Tongue (tissue), 1 donor: ENCODE data around the gene TNC. TPM values are rescaled to one million over a fixed set of nuclear protein-coding genes. Genes with fewer than 3 reads are reported as not detected.

Experiments used
- total RNA-seq: library from RNA; depleted of rRNA; stranded (reverse); fragments of >200 nt; gene quantifications from one replicate; pipeline ENCODE4 v1.2.3, GENCODE V29; 2014

TNC gene
- total RNA-seq, 1 donor from 2014 or later: 266 TPM

Other genes starting within 250 kb of the TNC start
- 1.2 TPM for gene TNFSF8, start 187.6 kb downstream of the TNC start, total RNA-seq